HepG2 (cell line): ENCODE measurements around the gene HIGD1C. TPM values are rescaled to one million over a fixed set of nuclear protein-coding genes. Genes with fewer than 3 reads are reported as not detected.

Experiments used
- AHDC1 ChIP-seq: sonication (generic); formaldehyde crosslinking; IDR thresholded peaks from 2 replicates; pipeline ENCODE4 v1.5.1; 2020; ENCODE audit warnings: mild to moderate bottlenecking, missing genetic modification reagents, borderline replicate concordance
- FOSL1 ChIP-seq: sonication (generic); formaldehyde crosslinking; IDR thresholded peaks from 2 replicates; pipeline ENCODE4 v1.9.0; 2021; ENCODE audit warnings: missing genetic modification reagents, borderline replicate concordance
- HCFC1 ChIP-seq: fragments of 150-350 bp; IDR thresholded peaks from 2 replicates; pipeline ENCODE4 v1.6.1; 2014; ENCODE audit warnings: low read depth, low read length
- HOXA9 ChIP-seq: sonication (generic); formaldehyde crosslinking; IDR thresholded peaks from 2 replicates; pipeline ENCODE4 v1.8.1; 2022; ENCODE audit warnings: missing genetic modification reagents, mild to moderate bottlenecking, moderate library complexity, borderline replicate concordance
- ISL2 ChIP-seq: sonication (generic); formaldehyde crosslinking; IDR thresholded peaks from 2 replicates; pipeline ENCODE4 v1.5.0; 2020; ENCODE audit warnings: missing genetic modification reagents
- MXD4 ChIP-seq: IDR thresholded peaks from 2 replicates; pipeline ENCODE4 v1.6.1; 2016; ENCODE audit warnings: mild to moderate bottlenecking, missing biosample characterization, missing genetic modification reagents
- NCOA2 ChIP-seq: sonication (generic); formaldehyde crosslinking; IDR thresholded peaks from 2 replicates; pipeline ENCODE4 v1.8.0; 2022; ENCODE audit warnings: inconsistent platforms
- NFRKB ChIP-seq: fragments of 450-650 bp; IDR thresholded peaks from 2 replicates; pipeline ENCODE4 v1.6.1; 2017
- PAXIP1 ChIP-seq: sonication (generic); formaldehyde crosslinking; conservative IDR thresholded peaks from 2 replicates; pipeline ENCODE4 v1.4.0; 2020; ENCODE audit warnings: mild to moderate bottlenecking, missing genetic modification reagents, moderate library complexity
- PHF20 ChIP-seq: sonication (generic); formaldehyde crosslinking; IDR thresholded peaks from 2 replicates; pipeline ENCODE4 v1.5.0; 2020; ENCODE audit warnings: mild to moderate bottlenecking, missing genetic modification reagents
- RFX1 ChIP-seq: fragments of 450-650 bp; IDR thresholded peaks from 2 replicates; pipeline ENCODE4 v1.6.1; 2017
- SYNCRIP ChIP-seq: fragments of 200-400 bp; formaldehyde crosslinking; IDR thresholded peaks from 2 replicates; pipeline ENCODE4 v1.6.1; 2018; ENCODE audit warnings: mild to moderate bottlenecking, low read depth, low read length; ENCODE audit not compliant: insufficient read depth
- TBL1XR1 ChIP-seq: fragments of 150-350 bp; IDR thresholded peaks from 2 replicates; pipeline ENCODE4 v1.6.1; 2014; ENCODE audit warnings: borderline replicate concordance, low read length; ENCODE audit not compliant: partially characterized antibody
- polyA plus RNA-seq, 8 experiments: library from polyadenylated mRNA; depleted of rRNA in 3 of 8; stranded (reverse) in 7 of 8; unstranded in 1 of 8; fragments of >200 nt; fragmentation: Illumina TruSeq in 4 of 8; extraction: Trizol in 4 of 8; gene quantifications; 2 replicates each; pipeline versions ENCODE4 v1.2.1 to v1.2.3, GENCODE V29; 2011 to 2016; ENCODE audit warnings: low read depth in 4 of 8, missing spikeins in 1 of 8, mixed read lengths in 1 of 8; ENCODE audit not compliant: insufficient read depth in 1 of 8
- total RNA-seq, 5 experiments: library from RNA; depleted of rRNA; stranded (reverse); fragments of >200 nt; fragmentation: Illumina TruSeq; extraction: Trizol; gene quantifications; 2 replicates each; pipeline ENCODE4 v1.2.3, GENCODE V29; 2016; ENCODE audit warnings: low read depth in 1 of 5
- TF ChIP-seq, protein P1 (sequence below): sonication (generic); formaldehyde crosslinking; IDR thresholded peaks from 2 replicates; pipeline ENCODE4 v1.8.0; 2022; ENCODE audit warnings: mild to moderate bottlenecking, missing genetic modification reagents, moderate library complexity
- TF ChIP-seq, protein P2 (sequence below): sonication (generic); formaldehyde crosslinking; IDR thresholded peaks from 2 replicates; pipeline ENCODE4 v1.5.0; 2020; ENCODE audit warnings: mild to moderate bottlenecking, missing genetic modification reagents

The HIGD1C gene
- total and polyA plus RNA-seq, 2 of the 13 experiments (the other 11 are each of a cell fraction or from before 2014, with no cell fraction given) = not detected

- TF ChIP-seq ISL2 = no peak
- TF ChIP-seq HOXA9 = no peak
- TF ChIP-seq NCOA2 (CRISPR knock-in tag) = no peak; the same call in 1 of the 2 replicates
- TF ChIP-seq TBL1XR1 = no peak
- TF ChIP-seq RFX1 = no peak
- no peak for TF ChIP-seq SYNCRIP
- TF ChIP-seq, protein P1, sequence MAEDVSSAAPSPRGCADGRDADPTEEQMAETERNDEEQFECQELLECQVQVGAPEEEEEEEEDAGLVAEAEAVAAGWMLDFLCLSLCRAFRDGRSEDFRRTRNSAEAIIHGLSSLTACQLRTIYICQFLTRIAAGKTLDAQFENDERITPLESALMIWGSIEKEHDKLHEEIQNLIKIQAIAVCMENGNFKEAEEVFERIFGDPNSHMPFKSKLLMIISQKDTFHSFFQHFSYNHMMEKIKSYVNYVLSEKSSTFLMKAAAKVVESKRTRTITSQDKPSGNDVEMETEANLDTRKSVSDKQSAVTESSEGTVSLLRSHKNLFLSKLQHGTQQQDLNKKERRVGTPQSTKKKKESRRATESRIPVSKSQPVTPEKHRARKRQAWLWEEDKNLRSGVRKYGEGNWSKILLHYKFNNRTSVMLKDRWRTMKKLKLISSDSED (CRISPR knock-in tag) = no peak
- TF ChIP-seq AHDC1 (CRISPR knock-in tag) = no peak
- no peak for TF ChIP-seq NFRKB
- no peak for TF ChIP-seq FOSL1
- TF ChIP-seq, protein P2, sequence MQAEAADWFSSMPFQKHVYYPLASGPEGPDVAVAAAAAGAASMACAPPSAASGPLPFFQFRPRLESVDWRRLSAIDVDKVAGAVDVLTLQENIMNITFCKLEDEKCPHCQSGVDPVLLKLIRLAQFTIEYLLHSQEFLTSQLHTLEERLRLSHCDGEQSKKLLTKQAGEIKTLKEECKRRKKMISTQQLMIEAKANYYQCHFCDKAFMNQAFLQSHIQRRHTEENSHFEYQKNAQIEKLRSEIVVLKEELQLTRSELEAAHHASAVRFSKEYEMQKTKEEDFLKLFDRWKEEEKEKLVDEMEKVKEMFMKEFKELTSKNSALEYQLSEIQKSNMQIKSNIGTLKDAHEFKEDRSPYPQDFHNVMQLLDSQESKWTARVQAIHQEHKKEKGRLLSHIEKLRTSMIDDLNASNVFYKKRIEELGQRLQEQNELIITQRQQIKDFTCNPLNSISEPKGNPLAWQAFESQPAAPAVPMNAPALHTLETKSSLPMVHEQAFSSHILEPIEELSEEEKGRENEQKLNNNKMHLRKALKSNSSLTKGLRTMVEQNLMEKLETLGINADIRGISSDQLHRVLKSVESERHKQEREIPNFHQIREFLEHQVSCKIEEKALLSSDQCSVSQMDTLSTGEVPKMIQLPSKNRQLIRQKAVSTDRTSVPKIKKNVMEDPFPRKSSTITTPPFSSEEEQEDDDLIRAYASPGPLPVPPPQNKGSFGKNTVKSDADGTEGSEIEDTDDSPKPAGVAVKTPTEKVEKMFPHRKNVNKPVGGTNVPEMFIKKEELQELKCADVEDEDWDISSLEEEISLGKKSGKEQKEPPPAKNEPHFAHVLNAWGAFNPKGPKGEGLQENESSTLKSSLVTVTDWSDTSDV = no peak
- TF ChIP-seq PAXIP1 = peak; percentile 55
- TF ChIP-seq MXD4 = no peak
- TF ChIP-seq PHF20 (CRISPR knock-in tag) = no peak
- TF ChIP-seq HCFC1 = no peak
Observed at GRCh38 chr12:50924439-50925341, 27.7 kb upstream of the HIGD1C start (continued).
